Keratinocyte (primary cell): Measurements from ENCODE around the gene DUSP28. TPM values are rescaled to one million over a fixed set of nuclear protein-coding genes. Genes with fewer than 3 reads are reported as not detected.

Source experiments
- DNase-seq: peaks from one replicate; pipeline ENCODE4 v3.0.0-alpha.2; 2011; ENCODE audit warnings: low read depth, missing footprints, low spot score
- FAIRE-seq: peaks from 2 replicates; lab custom pipeline; 2011; peaks lifted over from hg19 to GRCh38; lab: Jason Lieb, UNC
- H2AFZ ChIP-seq: 2 replicates; pipeline ENCODE4 v1.6.0; 2012; ENCODE audit warnings: low read length, control low read depth, inconsistent platforms; ENCODE audit not compliant: control insufficient read depth
- H3K27ac ChIP-seq: 2 replicates; pipeline ENCODE4 v1.5.1; 2011; ENCODE audit warnings: low read length; ENCODE audit not compliant: control insufficient read depth, insufficient read depth
- H3K27me3 ChIP-seq: 3 replicates; pipeline ENCODE4 v1.6.0; 2011; ENCODE audit warnings: low read length; ENCODE audit not compliant: control insufficient read depth, insufficient read depth; ENCODE audit errors: extremely low read depth
- H3K36me3 ChIP-seq, 2 experiments: 2 replicates in 1 of 2; 3 replicates in 1 of 2; pipeline ENCODE4 v1.5.1; 2011; ENCODE audit warnings: low read length in 2 of 2, mild to moderate bottlenecking in 1 of 2; ENCODE audit not compliant: control insufficient read depth in 2 of 2, insufficient read depth in 2 of 2; ENCODE audit errors: extremely low read depth in 1 of 2
- H3K4me1 ChIP-seq: 3 replicates; pipeline ENCODE4 v1.5.1; 2011; ENCODE audit warnings: low read length; ENCODE audit not compliant: control insufficient read depth, insufficient read depth; ENCODE audit errors: extremely low read depth
- H3K4me2 ChIP-seq: 3 replicates; pipeline ENCODE4 v1.6.0; 2011; ENCODE audit warnings: low read depth, low read length; ENCODE audit not compliant: control insufficient read depth, insufficient read depth; ENCODE audit errors: extremely low read depth
- H3K4me3 ChIP-seq, 3 experiments: fragments of 200-600 bp in 1 of 3; sonication (generic) in 1 of 3; 2 replicates in 2 of 3; 3 replicates in 1 of 3; pipeline ENCODE4 v1.5.1; 2011 to 2016; ENCODE audit warnings: low read length in 3 of 3, mild to moderate bottlenecking in 3 of 3, control low read depth in 2 of 3, inconsistent platforms in 1 of 3, low read depth in 1 of 3, mixed read lengths in 1 of 3, mixed run types in 1 of 3, moderate library complexity in 1 of 3; ENCODE audit not compliant: control insufficient read depth in 2 of 3, insufficient read depth in 2 of 3; ENCODE audit errors: extremely low read depth in 1 of 3
- H3K79me2 ChIP-seq: 2 replicates; pipeline ENCODE4 v1.6.0; 2012; ENCODE audit warnings: low read length; ENCODE audit not compliant: control insufficient read depth, insufficient read depth
- H3K9ac ChIP-seq: 3 replicates; pipeline ENCODE4 v1.6.0; 2011; ENCODE audit warnings: low read length; ENCODE audit not compliant: control insufficient read depth, insufficient read depth; ENCODE audit errors: extremely low read depth
- H3K9me1 ChIP-seq: 3 replicates; pipeline ENCODE4 v1.6.0; 2011; ENCODE audit warnings: low read length; ENCODE audit not compliant: control insufficient read depth, insufficient read depth; ENCODE audit errors: extremely low read depth
- H3K9me3 ChIP-seq: 2 replicates; pipeline ENCODE4 v1.5.1; 2012; ENCODE audit warnings: low read depth, low read length; ENCODE audit not compliant: control insufficient read depth
- H4K20me1 ChIP-seq: 3 replicates; pipeline ENCODE4 v1.6.0; 2011; ENCODE audit warnings: low read length; ENCODE audit not compliant: control insufficient read depth, insufficient read depth; ENCODE audit errors: extremely low read depth
- CTCF ChIP-seq, 3 experiments: IDR thresholded peaks in 1 of 3; conservative IDR thresholded peaks in 1 of 3; optimal IDR thresholded peaks in 1 of 3; 2 replicates in 2 of 3; 3 replicates in 1 of 3; pipeline versions ENCODE3 to v1.5.1; 2011; ENCODE audit warnings: low read length in 3 of 3, mild to moderate bottlenecking in 3 of 3, moderate library complexity in 2 of 3, control low read depth in 1 of 3, inconsistent platforms in 1 of 3; ENCODE audit not compliant: insufficient read depth in 2 of 3; ENCODE audit errors: extremely low read depth in 1 of 3
- EZH2 ChIP-seq: IDR thresholded peaks from one replicate; pipeline ENCODE4 v1.6.1; 2012; ENCODE audit warnings: inconsistent platforms, mild to moderate bottlenecking, low read length, moderate library complexity
- dilution Hi-C: fragments of 300-500 bp; cut with MboI; formaldehyde crosslinking; loops from one replicate; pipeline ENCODE4 v1.7.0; 2020; ENCODE audit warnings: low sequenced_read_pairs; ENCODE audit not compliant: extremely low pct_ligation_motif_present
- polyA plus RNA-seq, 5 experiments: library from polyadenylated mRNA; depleted of rRNA in 3 of 5; stranded (reverse) in 3 of 5; stranded (forward) in 1 of 5; unstranded in 1 of 5; fragments of >200 nt; gene quantifications; 1 replicate in 1 of 5; 2 replicates in 3 of 5; 3 replicates in 1 of 5; pipeline versions ENCODE4 v1.2.1 to v1.2.3, GENCODE V29; 2011 to 2012; ENCODE audit warnings: missing spikeins in 2 of 5, low read depth in 1 of 5, low replicate concordance in 1 of 5

Gene DUSP28
- polyA plus RNA-seq, 1 donor (not counting 4 experiments of a cell fraction or from before 2014, with no cell fraction given), result 4.4 TPM

- Histone ChIP-seq H3K4me1 (peaks cover 48% of the 10 kb centered on the region), H3K9me3 (no peaks in the 10 kb centered on the region), H3K79me2 (peaks cover 42% of the 10 kb centered on the region), H4K20me1 (peaks cover 23% of the 10 kb centered on the region), H3K36me3 (peaks cover 0 to 6% of the 10 kb centered on the region in 2 experiments), H3K27ac (no peak overlapping the region), H3K9ac (no peak overlapping the region), H3K27me3 (no peaks in the 10 kb centered on the region), H3K9me1 (peaks cover 8% of the 10 kb centered on the region), H3K4me3 (no peak overlapping the region), H2AFZ (no peak overlapping the region), H3K4me2 (no peak overlapping the region)
- dilution Hi-C loops, result no loop called here
- FAIRE-seq, result no peak
- DNase-seq, result no peak
- no peak for TF ChIP-seq EZH2
- TF ChIP-seq CTCF (optimal IDR thresholded peaks at IDR 0.05 in 1 of 3, IDR thresholded peaks at IDR 0.05 in 1 of 3, conservative IDR thresholded peaks at IDR 0.05 in 1 of 3; ENCODE audit: extremely low read depth in 1 of 3, insufficient read depth in 2 of 3, low read length in 3 of 3), result no peak
Observed at GRCh38 chr2:240582781-240583180, 22.6 kb downstream of the DUSP28 start.

GRCh38 chr2:240583774-240584173 is 23.6 kb downstream of the DUSP28 start:
- FAIRE-seq, result no peak
- Histone ChIP-seq H3K9me1 (peaks cover 11% of the 10 kb centered on the region), H3K4me2 (no peak overlapping the region), H3K9ac (no peak overlapping the region), H3K79me2 (peaks cover 52% of the 10 kb centered on the region), H3K4me3 (no peak overlapping the region), H3K4me1 (peaks cover 53% of the 10 kb centered on the region), H3K9me3 (no peaks in the 10 kb centered on the region), H2AFZ (no peak overlapping the region), H4K20me1 (peaks cover 24% of the 10 kb centered on the region), H3K36me3 (peaks cover 0 to 6% of the 10 kb centered on the region in 2 experiments), H3K27ac (no peak overlapping the region), H3K27me3 (no peaks in the 10 kb centered on the region)
- no peak for TF ChIP-seq EZH2
- TF ChIP-seq CTCF (optimal IDR thresholded peaks at IDR 0.05 in 1 of 3, IDR thresholded peaks at IDR 0.05 in 1 of 3, conservative IDR thresholded peaks at IDR 0.05 in 1 of 3; ENCODE audit: extremely low read depth in 1 of 3, insufficient read depth in 2 of 3, low read length in 3 of 3), result no peak
- no peak for DNase-seq
- dilution Hi-C loops, result no loop called here
